ENCODE data around the gene NMUR2.

DNA sequence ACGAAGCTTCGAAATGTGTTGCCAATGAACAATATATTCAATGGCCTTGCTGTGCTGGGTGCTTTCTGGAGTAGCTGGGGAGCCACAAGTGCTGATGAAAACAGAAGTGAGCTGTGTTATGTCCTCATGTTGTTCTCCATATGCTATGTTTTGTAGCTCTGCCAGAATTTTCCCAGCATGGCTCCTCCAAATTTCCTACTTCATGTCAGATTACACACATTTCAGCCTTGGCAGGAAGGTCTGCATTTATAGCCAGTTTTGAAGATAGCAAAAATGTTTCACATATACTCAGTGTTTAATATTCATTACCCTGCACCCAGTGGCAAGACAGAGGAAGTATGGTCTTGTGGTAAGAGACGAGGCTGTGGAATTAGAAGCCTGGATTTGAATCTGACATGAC lies 22.6 kb upstream of the NMUR2 start:
- TF ChIP-seq, protein P1, sequence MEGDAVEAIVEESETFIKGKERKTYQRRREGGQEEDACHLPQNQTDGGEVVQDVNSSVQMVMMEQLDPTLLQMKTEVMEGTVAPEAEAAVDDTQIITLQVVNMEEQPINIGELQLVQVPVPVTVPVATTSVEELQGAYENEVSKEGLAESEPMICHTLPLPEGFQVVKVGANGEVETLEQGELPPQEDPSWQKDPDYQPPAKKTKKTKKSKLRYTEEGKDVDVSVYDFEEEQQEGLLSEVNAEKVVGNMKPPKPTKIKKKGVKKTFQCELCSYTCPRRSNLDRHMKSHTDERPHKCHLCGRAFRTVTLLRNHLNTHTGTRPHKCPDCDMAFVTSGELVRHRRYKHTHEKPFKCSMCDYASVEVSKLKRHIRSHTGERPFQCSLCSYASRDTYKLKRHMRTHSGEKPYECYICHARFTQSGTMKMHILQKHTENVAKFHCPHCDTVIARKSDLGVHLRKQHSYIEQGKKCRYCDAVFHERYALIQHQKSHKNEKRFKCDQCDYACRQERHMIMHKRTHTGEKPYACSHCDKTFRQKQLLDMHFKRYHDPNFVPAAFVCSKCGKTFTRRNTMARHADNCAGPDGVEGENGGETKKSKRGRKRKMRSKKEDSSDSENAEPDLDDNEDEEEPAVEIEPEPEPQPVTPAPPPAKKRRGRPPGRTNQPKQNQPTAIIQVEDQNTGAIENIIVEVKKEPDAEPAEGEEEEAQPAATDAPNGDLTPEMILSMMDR (IDR thresholded peaks at IDR 0.05; ENCODE audit: low read length) = no peak
- TF ChIP-seq EZH2 (optimal IDR thresholded peaks at IDR 0.05; ENCODE audit: low read depth, low read length) = no peak

Measured in MM.1S (cell line).